Hepatocyte (in vitro differentiated cells): Measurements from ENCODE around the gene RAVER1. TPM values are rescaled to one million over a fixed set of nuclear protein-coding genes. Genes with fewer than 3 reads are reported as not detected.
A peak's percentile ranks its signal among the peaks of the same experiment; 100 is the strongest.

Experiments used
- DNase-seq: peaks from one replicate; pipeline ENCODE4 v3.0.0-alpha.2; 2016; ENCODE audit warnings: low spot score
- H2AFZ ChIP-seq: fragments of 200-600 bp; sonication (generic); 2 replicates; pipeline ENCODE4 v1.6.0; 2016; ENCODE audit warnings: antibody characterized with exemption, mild to moderate bottlenecking
- H3K27ac ChIP-seq: fragments of 200-600 bp; sonication (generic); 2 replicates; pipeline ENCODE4 v1.5.1; 2016; ENCODE audit warnings: mild to moderate bottlenecking
- H3K27me3 ChIP-seq: fragments of 200-600 bp; sonication (generic); 2 replicates; pipeline ENCODE4 v1.6.1; 2016
- H3K36me3 ChIP-seq: fragments of 200-600 bp; sonication (generic); replicated peaks from 2 replicates; pipeline ENCODE4 v1.5.1; 2016; ENCODE audit warnings: low read depth; ENCODE audit not compliant: insufficient read depth
- H3K4me1 ChIP-seq: fragments of 200-600 bp; sonication (generic); 2 replicates; pipeline ENCODE4 v1.5.1; 2016; ENCODE audit warnings: mild to moderate bottlenecking, moderate library complexity; ENCODE audit not compliant: insufficient read depth
- H3K4me2 ChIP-seq: fragments of 200-600 bp; sonication (generic); 2 replicates; pipeline ENCODE4 v1.6.0; 2016
- H3K4me3 ChIP-seq: fragments of 200-600 bp; sonication (generic); 2 replicates; pipeline ENCODE4 v1.5.1; 2016; ENCODE audit warnings: mild to moderate bottlenecking
- H3K79me2 ChIP-seq: fragments of 200-600 bp; sonication (generic); 2 replicates; pipeline ENCODE4 v1.6.0; 2017; ENCODE audit warnings: mild to moderate bottlenecking
- H3K9me2 ChIP-seq: fragments of 200-600 bp; sonication (generic); replicated peaks from 2 replicates; pipeline ENCODE4 v1.6.0; 2017; ENCODE audit warnings: mild to moderate bottlenecking; ENCODE audit not compliant: insufficient read depth
- H3K9me3 ChIP-seq: fragments of 200-600 bp; sonication (generic); 2 replicates; pipeline ENCODE4 v1.5.1; 2016; ENCODE audit warnings: low read depth, mild to moderate bottlenecking
- H4K20me1 ChIP-seq: fragments of 200-600 bp; sonication (generic); 2 replicates; pipeline ENCODE4 v1.6.0; 2016; ENCODE audit warnings: mild to moderate bottlenecking; ENCODE audit not compliant: insufficient read depth, poor library complexity, severe bottlenecking
- CTCF ChIP-seq: fragments of 200-600 bp; sonication (generic); IDR thresholded peaks from 2 replicates; pipeline ENCODE4 v1.5.1; 2016; ENCODE audit warnings: antibody characterized with exemption, mild to moderate bottlenecking; ENCODE audit not compliant: poor library complexity
- EZH2 ChIP-seq: fragments of 200-600 bp; sonication (generic); IDR thresholded peaks from 2 replicates; pipeline ENCODE4 v1.6.1; 2016; ENCODE audit warnings: antibody characterized with exemption, mild to moderate bottlenecking, borderline replicate concordance
- EZH2phosphoT487 ChIP-seq: fragments of 200-600 bp; sonication (generic); IDR thresholded peaks from one replicate; pipeline ENCODE4 v1.6.1; 2018; ENCODE audit warnings: antibody characterized with exemption, mild to moderate bottlenecking, low read depth, moderate library complexity; ENCODE audit not compliant: unreplicated experiment, severe bottlenecking
- WGBS: methylation state at CpG from one replicate; pipeline ENCODE4 v1.1.6; 2016; ENCODE audit warnings: low lambda C conversion rate; ENCODE audit errors: missing lambda C conversion rate; 5-methylcytosine and 5-hydroxymethylcytosine counted together
- polyA plus RNA-seq: library from polyadenylated mRNA; unstranded; fragments of >200 nt; fragmentation: Nextera tagmentation; extraction: Ambion mirVana; gene quantifications from 2 replicates; pipeline ENCODE4 v1.2.1, GENCODE V29; 2016
- total RNA-seq: library from RNA; depleted of rRNA; stranded (reverse); fragments of >200 nt; gene quantifications from 2 replicates; pipeline ENCODE4 v1.2.3, GENCODE V29; 2014

The RAVER1 gene
- total and polyA plus RNA-seq, 2 experiments from 2014 or later: 16.4 to 42.0 TPM

GRCh38 chr19:10299545-10300458 is 33.5 kb downstream of the RAVER1 start:
- no peak for TF ChIP-seq EZH2
- TF ChIP-seq CTCF: no peak
- no peak for TF ChIP-seq EZH2phosphoT487
- Histone ChIP-seq H3K36me3 (no peaks in the 10 kb centered on the region), H3K79me2 (no peaks in the 10 kb centered on the region), H3K27me3 (peaks cover 21% of the 10 kb centered on the region), H3K9me2 (no peaks in the 10 kb centered on the region), H2AFZ (no peak overlapping the region), H3K4me1 (peaks cover 9% of the 10 kb centered on the region), H3K9me3 (no peaks in the 10 kb centered on the region), H3K4me2 (no peak overlapping the region), H3K4me3 (no peak overlapping the region), H3K27ac (no peak overlapping the region), H4K20me1 (no peaks in the 10 kb centered on the region)
- 70% methylated on average over 14 of the region's 14 CpGs for WGBS
- DNase-seq: no peak

GRCh38 chr19:10295847-10296591 is 37.3 kb downstream of the RAVER1 start:
- H3K27ac ChIP-seq: no peak overlapping the region
- peaks cover 59% of the 10 kb centered on the region for H3K27me3 ChIP-seq
- no peaks in the 10 kb centered on the region for H4K20me1 ChIP-seq
- no peak for DNase-seq
- peaks cover 18% of the 10 kb centered on the region for H3K4me1 ChIP-seq
- TF ChIP-seq EZH2 (peak; percentile 77), CTCF (no peak)
- WGBS: 5% methylated on average over 43 of the region's 58 CpGs
- H3K9me2 ChIP-seq: no peaks in the 10 kb centered on the region
- no peak overlapping the region for H2AFZ ChIP-seq
- no peaks in the 10 kb centered on the region for H3K79me2 ChIP-seq
- no peaks in the 10 kb centered on the region for H3K36me3 ChIP-seq
- H3K9me3 ChIP-seq: no peaks in the 10 kb centered on the region
- peak overlapping the region; percentile 73 for H3K4me2 ChIP-seq
- no peak overlapping the region for H3K4me3 ChIP-seq

- Histone ChIP-seq H3K4me2 (peak overlapping the region; percentile 73), H2AFZ (no peak overlapping the region), H4K20me1 (no peaks in the 10 kb centered on the region), H3K27me3 (peaks cover 66% of the 10 kb centered on the region), H3K27ac (no peak overlapping the region), H3K9me3 (no peaks in the 10 kb centered on the region), H3K4me1 (peaks cover 23% of the 10 kb centered on the region), H3K9me2 (no peaks in the 10 kb centered on the region), H3K4me3 (no peak overlapping the region), H3K36me3 (no peaks in the 10 kb centered on the region), H3K79me2 (no peaks in the 10 kb centered on the region)
- peak; percentile 55 for TF ChIP-seq EZH2phosphoT487
- peak; percentile 96 for TF ChIP-seq EZH2
- TF ChIP-seq CTCF: peak; percentile 8
- DNase-seq: no peak
- 8% methylated on average over 47 of the region's 48 CpGs for whole genome bisulfite sequencing
These were observed 38.0 kb downstream of the RAVER1 start for GRCh38 chr19:10295305-10295846.
